Measurements from ENCODE around the gene ZNF70.

ZNF70 gene

GRCh38 chr22:23716811-23717801 lies 33.8 kb downstream of the ZNF70 start:
- peak; percentile 88 for DNase-seq (ENCODE audit: low spot score)

- DNase-seq (ENCODE audit: low spot score): no peak
These were observed 35.0 kb downstream of the ZNF70 start for GRCh38 chr22:23715806-23716375.

GRCh38 chr22:23714596-23715578 lies 36.0 kb downstream of the ZNF70 start:
- DNase-seq (ENCODE audit: low spot score): no peak

GRCh38 chr22:23713696-23714595 lies 37.0 kb downstream of the ZNF70 start:
- no peak for DNase-seq (ENCODE audit: low spot score)

- DNase-seq (ENCODE audit: low spot score): no peak
These were observed 38.7 kb downstream of the ZNF70 start for GRCh38 chr22:23712256-23712655.

- no peak for DNase-seq (ENCODE audit: low spot score)
These were observed 41.8 kb downstream of the ZNF70 start for GRCh38 chr22:23709107-23709506.

- no peak for DNase-seq (ENCODE audit: low spot score)
These were observed 42.6 kb downstream of the ZNF70 start for GRCh38 chr22:23708270-23708669.

GRCh38 chr22:23705358-23705757 lies 45.6 kb downstream of the ZNF70 start:
- DNase-seq (ENCODE audit: low spot score): no peak

GRCh38 chr22:23704829-23705228 lies 46.1 kb downstream of the ZNF70 start:
- DNase-seq (ENCODE audit: low spot score): no peak

GRCh38 chr22:23704062-23704461 lies 46.9 kb downstream of the ZNF70 start:
- no peak for DNase-seq (ENCODE audit: low spot score)

- no peak for DNase-seq (ENCODE audit: low spot score)
These were observed 50.2 kb downstream of the ZNF70 start for GRCh38 chr22:23700706-23701105.

- DNase-seq (ENCODE audit: low spot score): no peak
These were observed 52.2 kb downstream of the ZNF70 start for GRCh38 chr22:23698673-23699235.

GRCh38 chr22:23698094-23698493 lies 52.8 kb downstream of the ZNF70 start:
- no peak for DNase-seq (ENCODE audit: low spot score)

- DNase-seq (ENCODE audit: low spot score): no peak
These were observed 53.6 kb downstream of the ZNF70 start for GRCh38 chr22:23697031-23697970.

GRCh38 chr22:23696326-23696851 lies 54.5 kb downstream of the ZNF70 start:
- DNase-seq (ENCODE audit: low spot score): no peak

- DNase-seq (ENCODE audit: low spot score): no peak
These were observed 55.2 kb downstream of the ZNF70 start for GRCh38 chr22:23695571-23696325.

- no peak for DNase-seq (ENCODE audit: low spot score)
These were observed 55.8 kb downstream of the ZNF70 start for GRCh38 chr22:23695141-23695540.

GRCh38 chr22:23693979-23694680 lies 56.8 kb downstream of the ZNF70 start:
- DNase-seq (ENCODE audit: low spot score): no peak
